GM12872 (cell line): Measurements from ENCODE around the gene GAS6.

Source experiments
- TF ChIP-seq, protein P1 (sequence below): IDR thresholded peaks from 3 replicates; pipeline ENCODE4 v1.5.1; 2011; ENCODE audit warnings: low read depth, mild to moderate bottlenecking, low read length, moderate library complexity; ENCODE audit not compliant: insufficient read depth

The GAS6 gene

DNA sequence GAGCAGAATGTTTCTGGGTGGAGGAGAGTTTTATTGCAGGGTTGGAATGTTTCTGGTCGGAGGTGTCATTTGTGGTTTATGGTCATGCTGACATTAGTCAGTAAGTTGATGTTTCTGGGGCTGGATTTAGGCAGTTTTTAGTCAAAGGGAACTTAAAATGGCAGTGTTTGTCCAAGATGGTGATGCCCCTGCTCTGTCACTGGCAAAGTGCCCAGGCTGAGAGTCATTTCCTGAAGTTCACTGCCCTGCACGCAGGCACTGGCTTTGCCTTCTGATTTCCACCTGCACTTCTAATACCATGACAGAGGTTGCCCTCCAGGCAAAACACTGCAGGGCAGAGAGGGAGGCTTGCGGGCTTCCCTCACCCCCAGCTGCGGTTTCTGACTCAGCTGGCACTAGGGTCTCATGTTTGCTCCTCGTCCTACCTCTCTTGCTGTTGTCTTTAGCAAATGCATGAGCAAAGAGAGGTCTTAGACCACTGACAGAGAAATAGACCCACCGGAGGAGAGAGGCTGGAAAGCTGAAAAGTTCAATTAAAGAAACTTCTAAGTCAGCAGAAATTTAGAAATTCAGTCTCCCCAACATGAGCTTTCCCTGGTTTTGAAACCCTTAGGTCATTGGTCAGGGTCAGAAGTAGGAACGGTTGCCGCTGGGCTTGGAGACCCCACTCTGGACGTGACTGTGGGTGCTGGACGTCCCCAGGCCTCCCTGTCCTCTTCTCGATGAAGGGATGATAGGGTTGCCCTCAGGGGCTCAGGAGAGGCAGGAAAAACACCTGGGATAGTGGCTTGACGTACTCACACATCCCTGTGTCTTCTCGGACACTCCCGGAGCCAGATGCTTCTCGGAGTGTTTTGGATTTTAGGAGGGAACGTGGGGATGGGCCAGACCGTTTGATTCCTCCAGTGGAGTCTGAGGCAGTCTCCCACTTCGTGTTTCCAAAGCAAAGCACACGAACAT lies 78.5 kb downstream of the GAS6 start:
- TF ChIP-seq, protein P1, sequence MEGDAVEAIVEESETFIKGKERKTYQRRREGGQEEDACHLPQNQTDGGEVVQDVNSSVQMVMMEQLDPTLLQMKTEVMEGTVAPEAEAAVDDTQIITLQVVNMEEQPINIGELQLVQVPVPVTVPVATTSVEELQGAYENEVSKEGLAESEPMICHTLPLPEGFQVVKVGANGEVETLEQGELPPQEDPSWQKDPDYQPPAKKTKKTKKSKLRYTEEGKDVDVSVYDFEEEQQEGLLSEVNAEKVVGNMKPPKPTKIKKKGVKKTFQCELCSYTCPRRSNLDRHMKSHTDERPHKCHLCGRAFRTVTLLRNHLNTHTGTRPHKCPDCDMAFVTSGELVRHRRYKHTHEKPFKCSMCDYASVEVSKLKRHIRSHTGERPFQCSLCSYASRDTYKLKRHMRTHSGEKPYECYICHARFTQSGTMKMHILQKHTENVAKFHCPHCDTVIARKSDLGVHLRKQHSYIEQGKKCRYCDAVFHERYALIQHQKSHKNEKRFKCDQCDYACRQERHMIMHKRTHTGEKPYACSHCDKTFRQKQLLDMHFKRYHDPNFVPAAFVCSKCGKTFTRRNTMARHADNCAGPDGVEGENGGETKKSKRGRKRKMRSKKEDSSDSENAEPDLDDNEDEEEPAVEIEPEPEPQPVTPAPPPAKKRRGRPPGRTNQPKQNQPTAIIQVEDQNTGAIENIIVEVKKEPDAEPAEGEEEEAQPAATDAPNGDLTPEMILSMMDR: no peak

DNA sequence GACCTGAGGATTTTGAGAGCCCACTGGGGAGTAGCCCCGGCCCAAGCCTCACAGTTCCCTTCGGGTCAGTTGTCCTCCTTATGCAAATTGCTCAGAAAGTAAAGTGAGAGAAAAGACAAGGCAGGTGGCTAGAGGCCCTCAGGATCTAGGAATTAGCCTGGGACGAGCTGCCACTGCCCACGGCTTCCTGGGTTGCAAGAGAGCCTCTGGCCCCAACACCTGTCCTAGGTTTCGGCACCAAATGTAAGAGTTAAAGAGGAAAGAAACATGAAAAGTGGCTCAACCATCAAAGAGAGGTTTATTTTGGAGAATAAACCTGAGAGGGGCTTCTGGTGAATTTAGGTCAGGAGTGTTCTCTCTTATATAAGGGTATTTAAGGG lies 79.2 kb downstream of the GAS6 start:
- TF ChIP-seq, protein P1: no peak

DNA sequence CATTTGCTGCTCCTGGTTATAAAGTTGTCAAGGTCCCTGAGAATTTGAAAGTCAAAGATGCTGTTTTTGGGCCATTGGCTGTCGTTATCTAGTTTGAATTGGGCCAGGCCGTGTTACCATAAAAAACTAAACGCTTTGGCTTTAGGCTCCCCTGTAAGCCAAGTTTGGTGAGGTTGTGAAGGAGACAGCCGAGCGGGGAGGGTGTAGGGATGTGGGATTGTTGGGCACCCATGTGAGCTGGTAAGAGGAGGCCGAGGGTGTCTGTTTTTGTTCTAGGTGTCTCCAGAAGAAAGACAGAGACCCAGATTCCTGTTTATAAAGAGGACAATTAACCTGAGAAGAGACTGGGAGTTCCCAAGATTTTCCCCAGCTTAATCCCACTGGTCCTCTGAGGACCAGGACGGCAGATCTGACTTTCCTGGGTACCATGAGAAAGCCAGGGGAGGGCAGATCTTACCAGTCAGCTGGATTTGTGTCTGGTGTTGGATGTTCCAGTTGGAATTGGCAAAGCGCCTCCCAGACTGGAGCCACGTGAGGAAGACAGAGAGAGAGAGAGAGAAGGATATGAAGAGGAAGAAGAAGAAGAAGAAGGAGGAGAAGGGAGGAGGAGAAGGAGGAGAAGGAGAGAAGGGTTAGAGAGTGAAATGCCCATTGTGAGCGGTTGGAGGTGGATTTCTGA lies 79.8 kb downstream of the GAS6 start:
- TF ChIP-seq, protein P1: no peak

DNA sequence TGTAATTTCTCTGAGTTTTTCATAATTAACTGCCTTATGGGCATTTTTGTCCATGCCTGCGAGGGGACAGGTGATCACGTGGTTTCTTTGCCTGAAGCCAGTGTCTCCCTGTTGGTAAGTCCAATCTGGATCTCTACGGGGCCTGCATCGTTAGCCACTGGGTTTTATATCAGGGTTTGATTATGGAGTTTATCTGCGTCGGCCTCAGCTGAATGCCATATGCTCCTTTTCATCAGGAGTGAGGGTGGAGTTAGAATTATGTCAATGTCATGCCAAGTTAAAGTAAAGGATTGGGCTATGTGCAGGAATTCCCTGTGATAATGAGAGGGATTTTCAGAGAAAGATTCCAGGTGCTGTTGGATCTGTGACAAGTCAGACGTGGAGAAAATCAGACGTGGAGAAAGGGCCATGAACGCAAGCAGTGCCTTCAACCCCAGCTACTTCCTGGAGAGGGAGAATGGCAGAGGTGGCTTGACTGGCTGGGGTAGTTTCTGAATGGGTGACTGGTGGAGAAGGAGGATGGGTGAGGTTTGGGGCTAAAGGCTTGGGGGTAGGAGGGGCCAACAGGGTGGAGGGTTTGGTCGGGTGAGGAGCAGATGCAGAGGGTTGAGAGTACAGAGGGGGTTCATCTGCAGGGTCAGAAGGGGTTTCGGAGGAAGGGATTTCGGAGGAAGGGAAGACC lies 80.5 kb downstream of the GAS6 start:
- TF ChIP-seq, protein P1: no peak

DNA sequence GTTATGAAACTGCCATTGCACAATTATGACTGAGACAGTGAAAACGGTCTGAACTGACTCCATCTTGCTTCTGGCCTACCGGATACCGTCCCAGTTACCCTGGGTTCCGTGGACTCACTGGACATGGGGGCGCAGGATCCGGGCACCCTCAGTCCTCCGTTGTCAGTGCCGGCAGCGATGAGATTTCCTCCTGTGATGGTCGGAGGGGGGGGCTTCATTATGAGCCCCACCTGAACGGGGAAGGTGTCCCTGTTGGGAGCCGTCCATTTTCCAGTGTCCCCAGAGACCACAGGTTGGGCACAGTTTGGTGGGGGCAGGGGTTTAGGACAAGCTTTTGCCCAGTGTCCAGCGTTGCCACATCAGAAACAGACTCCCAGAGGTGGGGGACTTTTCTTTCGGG lies 81.4 kb downstream of the GAS6 start:
- TF ChIP-seq, protein P1: no peak

DNA sequence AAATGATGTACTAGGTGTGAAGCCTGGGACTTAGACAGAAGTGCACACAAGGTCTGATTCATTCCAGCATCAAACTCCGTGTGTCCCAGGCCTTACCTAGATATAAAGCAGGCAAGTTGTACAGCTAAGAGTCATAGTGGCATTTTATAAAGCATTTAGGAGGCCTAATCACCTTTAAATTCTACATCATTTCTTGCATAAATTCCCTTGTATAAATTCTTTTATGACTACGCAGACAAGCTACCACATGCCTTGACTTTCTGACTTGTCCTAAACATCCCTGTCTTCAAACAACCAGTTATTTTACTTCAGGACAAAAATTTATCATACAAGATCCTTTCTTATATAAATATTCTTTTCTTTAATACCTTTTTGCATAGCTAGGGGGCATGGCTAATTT lies 82.3 kb downstream of the GAS6 start:
- TF ChIP-seq, protein P1: no peak
